Activated CD4-positive, alpha-beta T cell treated with anti-CD3 and anti-CD28 coated beads for 48 hours (primary cell): ENCODE results near the gene HEXD.

Source experiments
- DNase-seq: peaks from one replicate; pipeline ENCODE4 v3.0.0-alpha.2; 2020

Gene HEXD

GRCh38 chr17:82461827-82462524 lies 43.8 kb downstream of the HEXD start:
- DNase-seq = no peak

- no peak for DNase-seq
These were observed 45.2 kb downstream of the HEXD start for GRCh38 chr17:82463391-82463790.

- DNase-seq = no peak
These were observed 45.9 kb downstream of the HEXD start for GRCh38 chr17:82463925-82464566.

GRCh38 chr17:82464567-82464929 lies 46.4 kb downstream of the HEXD start:
- no peak for DNase-seq

- DNase-seq = peak; percentile 37
These were observed 47.0 kb downstream of the HEXD start for GRCh38 chr17:82465023-82465603.

- DNase-seq = no peak
These were observed 50.5 kb downstream of the HEXD start for GRCh38 chr17:82468692-82469091.

DNA sequence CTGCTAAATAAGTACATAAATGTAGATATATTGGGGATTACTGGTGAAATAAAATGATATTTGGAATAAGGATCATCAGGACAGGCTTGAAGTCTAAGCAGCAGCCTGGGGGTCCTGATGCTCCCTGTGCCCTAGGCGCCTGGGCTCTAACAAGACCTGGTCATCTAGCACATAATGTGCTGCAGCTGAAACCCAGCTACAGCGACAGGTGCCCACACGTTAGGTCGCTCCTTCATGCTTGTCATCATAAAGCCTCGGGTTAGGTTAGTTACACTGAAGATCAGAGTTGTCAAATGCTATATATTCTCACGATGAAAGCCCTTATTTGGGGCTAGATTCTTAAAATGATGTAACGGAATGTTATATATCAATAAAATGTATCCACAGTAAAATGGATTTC lies 51.9 kb downstream of the HEXD start:
- DNase-seq = no peak

GRCh38 chr17:82474223-82475010 lies 56.3 kb downstream of the HEXD start:
- no peak for DNase-seq

DNA sequence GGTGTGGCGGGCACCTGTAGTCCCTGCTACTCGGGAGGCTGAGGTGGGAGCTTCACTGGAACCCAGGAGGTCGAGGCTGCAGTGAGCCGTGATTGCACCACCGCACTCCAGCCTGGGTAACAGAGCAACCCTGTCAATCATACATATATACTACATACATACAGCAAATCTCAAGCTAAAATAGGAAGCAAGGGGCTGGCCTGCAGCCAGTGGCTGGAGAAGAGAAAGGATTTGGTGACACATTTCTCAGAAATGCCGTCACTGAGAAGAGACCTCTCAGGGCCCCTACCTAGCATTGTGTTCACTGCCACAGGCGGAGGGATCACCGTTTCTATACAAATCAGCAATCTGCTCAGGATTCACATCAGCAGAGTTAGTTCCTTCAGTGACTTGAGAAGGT lies 57.3 kb downstream of the HEXD start:
- DNase-seq = no peak

DNA sequence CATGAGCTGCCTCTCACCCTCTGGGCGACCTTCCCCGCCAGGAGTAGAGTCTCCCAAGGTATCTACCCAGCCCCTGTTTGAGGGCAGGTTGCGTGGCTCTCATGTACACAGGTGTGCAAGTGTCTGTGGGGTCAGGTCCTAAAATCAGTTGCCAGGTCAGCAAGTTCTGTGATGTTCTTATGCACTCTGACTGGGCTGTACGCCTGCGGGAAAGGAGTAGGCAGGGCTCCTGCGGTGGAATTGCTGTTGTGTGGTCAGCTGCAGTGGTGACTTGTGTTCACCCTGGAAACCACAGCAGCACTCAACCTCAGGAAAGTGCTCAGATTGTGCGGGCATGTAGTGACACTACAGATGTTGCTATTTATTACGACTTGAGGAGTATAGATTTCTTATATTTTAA lies 59.8 kb downstream of the HEXD start:
- no peak for DNase-seq

- DNase-seq = no peak
These were observed 61.5 kb downstream of the HEXD start for GRCh38 chr17:82479602-82480001.

GRCh38 chr17:82480318-82480717 lies 62.2 kb downstream of the HEXD start:
- DNase-seq = no peak

DNA sequence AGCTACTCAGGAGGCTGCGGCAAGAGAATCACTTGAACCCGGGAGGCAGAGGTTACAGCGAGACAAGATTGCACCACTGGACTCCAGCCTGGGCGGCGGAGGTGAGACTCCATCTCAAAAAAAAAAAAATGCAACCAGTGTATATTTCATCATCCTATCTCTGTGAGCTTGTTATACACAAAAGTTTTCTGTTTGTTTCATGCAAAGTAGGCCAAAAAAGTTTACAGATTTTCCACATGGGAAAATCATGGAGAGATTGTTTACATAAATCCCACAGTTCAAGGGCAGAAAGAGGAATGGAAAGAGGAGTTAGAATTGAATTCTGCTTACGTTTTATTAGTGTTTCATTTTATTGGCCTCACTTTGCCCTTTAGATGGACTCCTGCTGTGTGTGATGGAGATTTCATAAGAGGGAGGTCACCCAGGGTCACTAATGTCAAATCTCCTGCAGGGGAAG lies 65.1 kb downstream of the HEXD start:
- DNase-seq = no peak

GRCh38 chr17:82483836-82484235 lies 65.7 kb downstream of the HEXD start:
- no peak for DNase-seq

- no peak for DNase-seq
These were observed 68.3 kb downstream of the HEXD start for GRCh38 chr17:82486231-82487094.

DNA sequence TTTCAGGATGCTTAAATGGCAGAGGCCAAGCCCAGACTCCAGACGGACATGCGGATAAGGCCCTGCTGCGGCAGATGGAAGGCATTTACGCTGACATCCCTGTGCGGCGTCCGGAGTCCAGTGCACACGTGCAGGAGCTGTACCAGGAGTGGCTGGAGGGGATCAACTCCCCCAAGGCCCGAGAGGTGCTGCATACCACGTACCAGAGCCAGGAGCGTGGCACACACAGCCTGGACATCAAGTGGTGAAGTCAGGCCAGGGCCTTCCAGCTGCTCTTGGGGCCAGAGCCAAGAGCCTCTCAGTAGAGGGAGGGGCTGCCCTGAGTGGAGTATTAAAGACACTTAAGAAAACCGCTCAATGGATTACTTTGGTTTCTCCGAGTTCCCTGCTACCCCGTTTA lies 69.8 kb downstream of the HEXD start:
- no peak for DNase-seq

- no peak for DNase-seq
These were observed 71.0 kb downstream of the HEXD start for GRCh38 chr17:82489117-82489516.

DNA sequence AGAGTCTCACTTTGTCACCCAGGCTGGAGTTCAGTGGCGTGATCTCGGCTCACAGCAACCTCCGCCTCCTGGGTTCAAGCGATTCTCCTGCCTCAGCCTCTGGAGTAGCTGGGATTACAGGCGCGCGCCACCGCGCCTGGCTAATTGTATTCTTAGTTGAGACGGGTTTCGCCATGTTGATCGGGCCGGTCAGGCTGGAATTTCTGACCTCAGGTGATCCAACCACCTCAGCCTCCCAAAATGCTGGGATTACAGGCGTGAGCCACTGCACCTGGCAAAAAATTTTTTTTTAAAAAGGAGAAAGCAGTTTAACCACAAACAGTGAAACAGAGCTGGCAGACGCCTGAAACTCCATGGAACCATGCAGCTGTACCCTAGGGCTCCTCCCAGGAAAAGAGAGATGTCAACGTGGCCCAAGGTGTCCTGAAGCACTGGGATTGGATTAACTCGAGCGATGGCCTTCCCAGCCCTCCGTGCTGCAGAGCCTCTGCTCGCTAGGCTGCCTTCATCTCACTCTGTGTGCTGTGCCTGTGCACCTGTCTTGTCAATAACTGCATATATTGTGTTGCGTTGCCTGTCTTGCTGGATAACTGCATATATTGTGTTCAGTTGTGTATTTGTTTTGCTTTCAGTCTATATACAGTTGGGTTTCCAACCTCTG lies 71.8 kb downstream of the HEXD start:
- DNase-seq = no peak

DNA sequence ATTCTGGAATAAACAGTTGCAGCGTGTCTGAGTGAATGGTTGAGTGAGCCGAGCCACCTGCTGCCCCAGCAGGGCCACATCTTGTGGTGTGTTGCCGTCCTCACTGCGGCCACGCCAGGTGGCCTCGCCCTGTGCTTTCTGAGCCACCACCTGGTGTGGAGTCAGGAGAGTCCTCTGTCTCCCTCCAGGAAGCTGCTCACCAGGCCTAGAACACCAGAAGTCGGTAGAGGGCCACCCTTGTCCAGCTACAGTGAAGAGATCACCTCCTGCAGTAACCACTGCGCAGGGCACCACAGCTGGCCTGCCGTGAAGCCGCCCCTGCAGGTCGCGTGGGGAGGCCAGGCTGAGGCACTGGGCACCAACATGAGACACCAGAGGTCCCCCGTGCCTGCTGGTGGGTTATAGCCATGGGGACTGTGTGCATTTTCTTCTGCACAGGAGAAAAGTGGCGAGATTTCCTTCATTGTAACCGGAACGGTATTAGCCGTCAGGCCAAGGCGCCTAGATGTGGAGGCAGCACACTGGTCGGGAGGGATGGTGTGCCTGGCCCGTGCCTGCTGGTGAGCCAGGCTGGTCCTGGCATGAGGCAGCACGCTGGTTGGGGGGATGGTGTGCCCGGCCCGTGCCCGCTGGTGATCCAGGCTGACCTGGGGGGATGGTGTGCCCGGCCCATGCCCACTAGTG lies 72.5 kb downstream of the HEXD start:
- DNase-seq = no peak

DNA sequence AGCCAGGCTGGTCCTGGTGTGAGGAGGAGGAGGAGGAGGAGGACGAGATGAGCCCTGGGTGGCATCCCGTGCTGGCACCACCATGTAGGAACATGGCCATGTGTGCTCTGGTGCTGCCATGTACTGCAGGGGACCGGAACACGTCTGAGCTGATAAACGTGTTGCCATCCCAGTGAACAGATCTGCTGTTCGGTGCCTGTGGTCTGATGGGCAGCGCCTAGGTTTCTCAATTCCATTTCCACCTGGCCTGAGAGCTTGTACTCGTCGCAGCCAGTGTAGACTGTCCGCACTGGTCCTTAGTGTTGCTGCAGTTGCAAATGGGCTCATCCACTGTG lies 73.0 kb downstream of the HEXD start:
- no peak for DNase-seq

- DNase-seq = no peak
These were observed 73.4 kb downstream of the HEXD start for GRCh38 chr17:82491533-82491932.
